ENCODE data around the gene GATAD2B.

Gene GATAD2B

DNA sequence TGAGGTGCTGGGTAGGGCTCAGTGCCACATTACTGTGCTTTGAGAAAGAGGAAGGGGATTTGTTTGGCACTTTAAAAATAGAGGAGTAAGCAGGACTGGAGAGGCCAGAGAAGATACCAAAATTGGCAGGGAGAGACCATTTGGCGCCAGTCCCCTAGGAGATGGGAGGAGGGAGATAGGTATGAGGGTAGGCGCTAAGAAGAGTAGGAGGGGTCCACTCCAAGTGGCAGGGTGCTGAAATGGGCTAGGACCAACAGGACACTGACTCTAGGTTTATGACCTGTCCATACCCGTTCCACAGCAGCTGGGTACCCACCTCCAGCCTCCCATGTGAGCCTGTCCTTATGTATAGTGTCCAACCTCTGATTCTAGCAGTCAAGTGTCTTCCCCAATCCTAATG is 36.7 kb upstream of the GATAD2B start:
- DNase-seq (ENCODE audit: low spot score in 2 of 2), result no peak
- Histone ChIP-seq H3K36me3 (replicated peaks) (peaks cover 30% of the 10 kb centered on the region), H3K4me3 (no peak overlapping the region), H3K27me3 (ENCODE audit: low read depth) (no peaks in the 10 kb centered on the region), H3K9me3 (no peaks in the 10 kb centered on the region), H3K4me1 (peaks cover 24% of the 10 kb centered on the region)
- in situ Hi-C loops (cut with MboI; ENCODE audit: low sequenced_read_pairs), result no loop called here

DNA sequence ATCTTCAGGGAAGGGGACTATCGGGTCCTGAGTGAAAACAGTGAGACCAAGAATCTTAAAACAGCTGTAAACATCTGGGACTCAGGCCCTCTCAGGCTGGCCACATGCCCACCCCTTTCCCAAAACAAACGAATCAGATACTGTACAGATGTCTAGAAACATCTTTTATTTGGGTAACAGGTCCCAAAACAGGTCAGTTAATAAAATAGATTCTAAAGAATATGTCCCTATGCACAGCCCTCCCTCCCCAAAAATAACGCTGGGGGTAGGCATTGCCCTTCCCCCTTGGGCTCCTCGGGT is 36.1 kb upstream of the GATAD2B start:
- no peak for DNase-seq (ENCODE audit: low spot score in 2 of 2)
- Histone ChIP-seq H3K4me3 (peak overlapping the region; percentile 90), H3K4me1 (peaks cover 21% of the 10 kb centered on the region), H3K36me3 (replicated peaks) (peaks cover 30% of the 10 kb centered on the region), H3K27me3 (ENCODE audit: low read depth) (no peaks in the 10 kb centered on the region), H3K9me3 (no peaks in the 10 kb centered on the region)
- in situ Hi-C loops (cut with MboI; ENCODE audit: low sequenced_read_pairs), result no loop called here

DNA sequence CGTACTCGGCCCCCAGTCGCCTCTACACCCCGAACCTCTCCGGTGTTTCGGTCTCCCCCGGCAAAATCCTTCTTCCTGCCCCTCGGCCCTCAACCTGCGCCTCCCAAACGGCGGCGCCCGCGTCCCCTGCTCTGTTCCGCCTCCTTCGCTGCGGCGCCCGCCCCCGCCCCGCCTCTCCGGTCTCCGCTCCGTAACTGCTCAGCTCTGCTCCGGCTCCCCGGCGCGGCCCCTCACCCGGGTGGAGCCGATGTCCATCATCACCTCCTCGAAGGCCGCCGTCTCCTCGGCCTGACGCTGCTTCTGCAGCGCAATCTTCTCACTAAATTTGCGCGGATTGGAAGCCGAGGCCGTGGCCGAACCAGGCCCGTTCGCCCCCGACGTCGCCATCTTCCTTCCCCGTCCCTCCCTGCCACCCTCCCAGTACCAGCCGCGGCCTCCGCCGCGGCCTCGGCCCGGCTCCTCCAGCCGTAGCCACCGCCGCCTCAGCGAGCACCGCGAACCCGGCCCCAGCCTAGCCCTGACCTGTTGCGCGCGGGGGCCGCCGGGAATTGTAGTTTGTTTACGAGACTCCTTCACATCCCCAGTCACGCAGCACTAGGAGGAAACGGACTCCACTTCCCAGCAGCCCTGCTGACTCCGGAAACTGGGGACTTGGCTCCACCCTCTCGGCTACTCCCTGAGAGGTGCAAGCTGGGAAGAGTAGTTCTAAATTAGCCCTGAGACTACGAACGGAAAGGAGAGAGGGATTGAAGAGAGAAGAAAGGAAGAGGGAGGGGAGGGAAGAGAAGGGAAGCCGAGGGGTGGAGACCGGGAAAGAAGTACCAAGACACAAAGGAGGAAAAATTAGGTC is 35.6 kb upstream of the GATAD2B start, which contains the start of gene CRTC2:
TSS of gene CRTC2 (minus strand) at position 502 of the 850 bp plus-strand sequence. CDS start at position 387, 115 bp downstream.
- in situ Hi-C loops (cut with MboI; ENCODE audit: low sequenced_read_pairs), result no loop called here
- H3K27me3 ChIP-seq (ENCODE audit: low read depth), result no peaks in the 10 kb centered on the region
- no peaks in the 10 kb centered on the region for H3K9me3 ChIP-seq
- peaks cover 30% of the 10 kb centered on the region for H3K36me3 ChIP-seq (replicated peaks)
- DNase-seq (ENCODE audit: low spot score in 2 of 2), result peak; percentile 99
- H3K4me1 ChIP-seq, result peaks cover 21% of the 10 kb centered on the region
- H3K4me3 ChIP-seq, result peak within 1 kb of the TSS; percentile 90

DNA sequence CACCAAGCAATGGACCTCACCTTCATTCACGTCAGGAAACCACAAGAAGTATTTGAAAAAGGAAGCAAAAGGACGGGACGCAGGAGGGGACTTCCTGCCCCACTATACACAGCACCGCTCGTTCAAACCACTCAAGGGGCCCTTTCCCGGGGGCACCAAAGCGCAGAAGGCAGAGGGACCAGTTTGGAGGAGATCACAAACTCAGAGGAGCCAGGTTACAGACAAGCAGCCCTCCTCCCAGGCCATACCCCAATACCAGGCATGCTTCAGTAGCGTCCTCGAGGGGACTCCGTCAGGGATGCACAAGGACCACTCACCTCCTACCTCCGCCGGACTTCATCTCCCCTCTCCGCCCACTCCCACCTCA is 35.0 kb upstream of the GATAD2B start:
- H3K9me3 ChIP-seq, result no peaks in the 10 kb centered on the region
- H3K27me3 ChIP-seq (ENCODE audit: low read depth), result no peaks in the 10 kb centered on the region
- no peak for DNase-seq (ENCODE audit: low spot score in 2 of 2)
- peaks cover 21% of the 10 kb centered on the region for H3K4me1 ChIP-seq
- in situ Hi-C loops (cut with MboI; ENCODE audit: low sequenced_read_pairs), result no loop called here
- H3K36me3 ChIP-seq (replicated peaks), result peaks cover 31% of the 10 kb centered on the region
- peak overlapping the region; percentile 90 for H3K4me3 ChIP-seq

DNA sequence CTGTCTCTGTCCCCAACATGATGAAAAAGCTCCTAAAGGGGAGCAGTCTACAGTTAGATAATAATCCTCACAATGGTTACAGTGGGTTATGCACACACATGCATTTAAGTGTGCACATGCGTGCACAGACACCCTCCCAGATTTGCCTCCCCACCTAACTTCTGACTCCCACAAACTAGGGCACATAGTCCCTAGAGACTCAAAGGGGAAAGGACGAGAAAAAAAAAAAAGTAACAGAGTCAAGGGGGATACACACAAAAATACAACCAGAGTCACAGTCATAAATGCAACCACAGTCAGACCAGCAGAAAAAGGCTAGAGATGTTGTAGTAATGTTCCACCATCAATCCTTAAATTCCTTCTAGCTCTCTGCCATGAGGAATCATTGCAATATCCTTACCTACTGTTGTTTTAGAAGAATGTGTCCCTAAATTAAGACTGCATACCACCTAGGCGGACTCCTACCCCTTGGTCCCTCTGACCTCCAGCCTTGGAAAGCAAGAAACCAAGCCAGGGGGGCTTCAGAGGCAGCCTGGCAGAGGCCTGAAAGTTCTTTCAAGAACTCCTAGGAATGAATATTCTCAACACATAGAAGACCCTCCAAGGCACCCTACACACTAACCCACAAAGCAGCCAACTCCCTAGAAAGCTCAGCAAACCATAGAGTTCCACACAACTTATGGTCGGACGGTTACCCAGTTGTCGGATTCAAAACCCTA is 34.4 kb upstream of the GATAD2B start:
- in situ Hi-C loops (cut with MboI; ENCODE audit: low sequenced_read_pairs), result no loop called here
- DNase-seq (ENCODE audit: low spot score in 2 of 2), result no peak
- Histone ChIP-seq H3K9me3 (no peaks in the 10 kb centered on the region), H3K4me1 (peaks cover 21% of the 10 kb centered on the region), H3K4me3 (peak overlapping the region; percentile 90), H3K36me3 (replicated peaks) (peaks cover 37% of the 10 kb centered on the region), H3K27me3 (ENCODE audit: low read depth) (no peaks in the 10 kb centered on the region)

DNA sequence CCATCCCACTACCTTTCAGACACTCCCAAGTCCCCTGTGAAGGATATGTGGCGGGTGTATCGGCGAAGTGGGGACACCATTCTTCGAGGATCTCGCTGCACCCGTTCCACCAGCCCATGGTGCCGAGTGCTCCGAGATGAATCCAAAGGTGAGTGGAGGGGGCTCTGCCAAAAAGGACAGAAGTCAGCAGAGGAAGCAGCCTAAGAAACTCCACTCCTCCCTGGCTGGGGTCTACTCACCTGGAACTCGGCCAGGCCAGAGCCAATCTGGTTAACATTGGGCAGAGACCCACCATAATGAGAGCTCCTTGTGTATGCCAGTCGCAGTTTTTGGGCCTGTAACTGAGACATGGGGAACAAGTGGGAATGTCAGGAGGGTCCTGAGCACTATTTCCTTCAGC is 32.1 kb upstream of the GATAD2B start:
- H3K9me3 ChIP-seq, result no peaks in the 10 kb centered on the region
- DNase-seq (ENCODE audit: low spot score in 2 of 2), result no peak
- H3K27me3 ChIP-seq (ENCODE audit: low read depth), result no peaks in the 10 kb centered on the region
- H3K4me3 ChIP-seq, result no peak overlapping the region
- peaks cover 29% of the 10 kb centered on the region for H3K36me3 ChIP-seq (replicated peaks)
- in situ Hi-C loops (cut with MboI; ENCODE audit: low sequenced_read_pairs), result no loop called here
- H3K4me1 ChIP-seq, result peaks cover 11% of the 10 kb centered on the region

DNA sequence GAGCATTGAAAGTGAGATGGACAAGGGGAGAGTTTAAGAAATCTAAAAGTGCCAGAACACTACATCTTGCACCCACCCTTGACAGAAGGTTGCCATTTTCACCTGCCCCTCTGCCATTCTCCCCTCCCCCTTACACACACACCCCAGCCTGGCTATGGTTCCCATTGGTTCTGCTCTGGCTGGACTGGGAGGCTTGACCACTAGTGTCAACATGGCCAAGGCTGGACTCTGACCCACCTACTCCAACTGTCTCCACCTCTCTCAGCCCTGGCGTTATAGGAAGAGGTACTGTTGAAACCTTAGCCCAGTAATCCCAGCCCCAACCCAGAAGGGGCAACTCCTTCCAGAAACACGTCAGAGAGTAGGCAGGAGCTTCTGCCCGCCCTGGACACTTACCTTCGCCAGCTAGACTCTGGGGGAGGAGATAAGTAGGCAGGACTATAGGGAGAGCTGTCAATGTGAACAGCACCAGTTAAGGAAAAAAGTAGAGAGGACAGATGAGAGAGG is 31.1 kb upstream of the GATAD2B start:
- Histone ChIP-seq H3K27me3 (ENCODE audit: low read depth) (no peaks in the 10 kb centered on the region), H3K36me3 (replicated peaks) (peaks cover 20% of the 10 kb centered on the region), H3K4me1 (peaks cover 8% of the 10 kb centered on the region), H3K9me3 (no peaks in the 10 kb centered on the region), H3K4me3 (no peak overlapping the region)
- in situ Hi-C loops (cut with MboI; ENCODE audit: low sequenced_read_pairs), result no loop called here
- no peak for DNase-seq (ENCODE audit: low spot score in 2 of 2)

DNA sequence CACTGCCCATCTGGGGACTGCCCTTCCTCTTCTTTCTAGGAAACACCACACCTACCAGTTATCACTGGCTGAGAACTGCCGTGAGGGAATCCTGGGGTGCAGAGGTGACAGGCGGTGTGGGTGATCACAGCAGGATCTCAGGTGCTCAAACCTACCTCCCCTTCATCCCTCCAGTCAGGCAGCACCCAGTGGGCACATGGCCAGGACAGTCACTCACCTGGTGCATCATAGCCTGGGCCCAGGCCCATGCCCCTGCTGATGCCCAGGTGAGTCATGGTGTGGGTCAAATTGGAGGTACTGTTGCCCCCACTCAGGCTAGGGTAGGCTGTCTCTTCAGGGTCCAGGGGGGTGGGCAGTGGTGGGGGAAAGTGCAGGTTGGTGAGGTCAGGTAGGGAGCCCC is 29.0 kb upstream of the GATAD2B start:
- no peak for DNase-seq (ENCODE audit: low spot score in 2 of 2)
- Histone ChIP-seq H3K4me3 (no peak overlapping the region), H3K9me3 (no peaks in the 10 kb centered on the region), H3K4me1 (peaks cover 5% of the 10 kb centered on the region), H3K27me3 (ENCODE audit: low read depth) (no peaks in the 10 kb centered on the region), H3K36me3 (replicated peaks) (peaks cover 30% of the 10 kb centered on the region)
- in situ Hi-C loops (cut with MboI; ENCODE audit: low sequenced_read_pairs), result no loop called here

DNA sequence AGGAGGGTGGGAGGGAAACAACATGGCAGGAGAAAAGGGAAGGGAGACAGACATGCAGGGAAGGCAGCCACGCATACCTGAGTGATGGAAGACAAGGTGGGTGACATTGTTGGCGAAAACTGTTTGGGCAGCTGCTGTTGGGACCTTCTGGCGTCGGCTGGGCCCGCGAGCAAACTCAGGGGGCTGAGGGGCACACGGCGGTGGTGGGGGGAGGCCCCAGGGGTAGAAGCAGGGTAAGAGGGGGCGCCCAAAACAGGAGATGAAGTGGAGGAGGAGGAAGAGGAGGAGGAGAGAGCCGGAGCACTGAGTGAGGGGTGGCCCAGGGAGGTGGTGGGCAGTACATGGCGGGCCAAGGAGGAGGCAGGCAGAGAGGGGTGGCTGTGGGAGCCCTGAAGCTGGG is 28.4 kb upstream of the GATAD2B start:
- Histone ChIP-seq H3K9me3 (no peaks in the 10 kb centered on the region), H3K4me1 (peaks cover 4% of the 10 kb centered on the region), H3K27me3 (ENCODE audit: low read depth) (no peaks in the 10 kb centered on the region), H3K4me3 (no peak overlapping the region), H3K36me3 (replicated peaks) (peaks cover 32% of the 10 kb centered on the region)
- no peak for DNase-seq (ENCODE audit: low spot score in 2 of 2)
- in situ Hi-C loops (cut with MboI; ENCODE audit: low sequenced_read_pairs), result no loop called here

DNA sequence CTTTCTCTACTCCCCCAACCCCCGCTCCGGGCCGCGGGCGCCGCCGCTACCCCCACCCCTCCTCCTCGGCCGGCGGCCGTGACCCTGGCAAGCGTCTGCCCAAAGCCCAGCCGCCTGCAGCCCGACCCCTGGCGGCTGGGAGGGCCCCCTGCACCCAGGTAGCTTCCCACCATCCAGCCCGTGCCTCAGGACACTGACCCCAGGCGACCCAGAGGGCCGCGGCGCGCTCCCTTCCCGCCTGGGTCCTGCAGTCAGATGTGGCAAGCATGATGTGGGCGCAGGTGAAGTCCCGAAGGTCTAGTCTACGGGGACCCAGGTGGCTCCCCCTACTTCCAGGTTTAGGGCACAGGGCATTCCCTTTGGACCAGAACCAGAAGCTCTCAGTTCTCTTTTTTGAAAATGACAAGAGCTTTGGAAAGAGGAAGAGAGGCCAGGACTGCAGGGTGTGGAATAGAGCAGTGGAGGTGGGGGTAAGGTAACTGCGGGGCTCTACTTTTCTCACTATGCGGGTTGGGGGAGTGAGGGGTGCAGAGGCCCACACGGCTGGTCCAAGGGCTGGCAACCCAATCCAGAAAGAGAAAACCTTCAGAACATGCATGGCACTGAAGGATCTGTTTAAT is 24.0 kb upstream of the GATAD2B start, which contains the start of gene DENND4B:
TSS of gene DENND4B (minus strand) at position 97 of the 620 bp plus-strand sequence. CDS start 2,344 bp downstream, outside the sequence.
- peak; percentile 81 to 87 for DNase-seq (ENCODE audit: low spot score in 2 of 2)
- H3K27me3 ChIP-seq (ENCODE audit: low read depth), result no peaks in the 10 kb centered on the region
- in situ Hi-C loops (cut with MboI; ENCODE audit: low sequenced_read_pairs), result loop anchor here (10.0 kb wide), 1 partner anchor 122 kb away; no protein-coding TSS in a partner anchor
- H3K36me3 ChIP-seq (replicated peaks), result peaks cover 40% of the 10 kb centered on the region
- peaks cover 11% of the 10 kb centered on the region for H3K4me1 ChIP-seq
- no peaks in the 10 kb centered on the region for H3K9me3 ChIP-seq
- H3K4me3 ChIP-seq, result peak within 1 kb of the TSS; percentile 65

DNA sequence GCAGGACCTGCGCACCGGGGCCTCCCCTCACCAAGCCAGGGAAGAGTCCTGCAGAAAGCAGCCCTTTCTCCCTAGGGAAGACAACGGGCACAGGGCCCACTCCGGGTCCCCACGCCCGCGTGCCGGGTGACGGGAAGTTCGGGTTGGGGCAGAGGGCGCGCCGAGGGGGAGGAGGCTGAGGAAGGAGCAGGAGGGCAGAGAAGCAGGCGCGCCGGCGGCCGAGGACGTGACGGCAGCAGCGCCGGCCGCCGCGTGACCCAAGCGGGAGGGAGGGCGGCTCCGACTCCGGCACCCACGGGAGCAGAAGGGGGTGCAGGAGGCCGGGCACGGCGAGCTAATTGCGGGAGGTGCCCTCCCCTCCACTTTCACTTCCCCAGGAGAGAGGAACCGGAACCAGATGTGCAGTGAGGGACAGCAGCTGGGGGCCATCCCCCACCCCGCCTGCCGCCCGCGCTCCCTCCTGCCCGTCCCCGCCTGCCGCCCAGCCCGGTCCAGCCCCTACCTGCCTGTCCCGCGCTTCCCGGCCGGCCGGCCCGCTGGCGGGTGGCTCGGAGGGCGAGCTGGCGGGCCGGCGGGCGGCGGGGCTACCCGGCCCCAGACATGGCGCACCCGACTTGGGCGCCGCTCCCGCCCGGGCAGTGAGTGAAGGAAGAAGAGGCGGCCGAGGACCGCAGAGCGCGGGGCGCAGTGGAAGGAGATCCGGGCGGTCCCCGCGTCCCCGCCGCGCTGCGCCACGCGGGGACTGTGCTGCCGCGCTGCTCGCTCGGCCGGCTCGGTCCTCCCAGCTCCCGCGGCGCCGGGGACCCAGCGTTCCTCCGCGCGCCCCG is 23.2 kb upstream of the GATAD2B start:
- peaks cover 11% of the 10 kb centered on the region for H3K4me1 ChIP-seq
- DNase-seq (ENCODE audit: low spot score in 2 of 2), result peak in 1 of 2 experiments; percentile 66
- H3K36me3 ChIP-seq (replicated peaks), result peaks cover 39% of the 10 kb centered on the region
- no peaks in the 10 kb centered on the region for H3K9me3 ChIP-seq
- in situ Hi-C loops (cut with MboI; ENCODE audit: low sequenced_read_pairs), result loop anchor here (10.0 kb wide), 1 partner anchor 121 kb away; no protein-coding TSS in a partner anchor
- no peaks in the 10 kb centered on the region for H3K27me3 ChIP-seq (ENCODE audit: low read depth)
- peak overlapping the region; percentile 65 for H3K4me3 ChIP-seq

DNA sequence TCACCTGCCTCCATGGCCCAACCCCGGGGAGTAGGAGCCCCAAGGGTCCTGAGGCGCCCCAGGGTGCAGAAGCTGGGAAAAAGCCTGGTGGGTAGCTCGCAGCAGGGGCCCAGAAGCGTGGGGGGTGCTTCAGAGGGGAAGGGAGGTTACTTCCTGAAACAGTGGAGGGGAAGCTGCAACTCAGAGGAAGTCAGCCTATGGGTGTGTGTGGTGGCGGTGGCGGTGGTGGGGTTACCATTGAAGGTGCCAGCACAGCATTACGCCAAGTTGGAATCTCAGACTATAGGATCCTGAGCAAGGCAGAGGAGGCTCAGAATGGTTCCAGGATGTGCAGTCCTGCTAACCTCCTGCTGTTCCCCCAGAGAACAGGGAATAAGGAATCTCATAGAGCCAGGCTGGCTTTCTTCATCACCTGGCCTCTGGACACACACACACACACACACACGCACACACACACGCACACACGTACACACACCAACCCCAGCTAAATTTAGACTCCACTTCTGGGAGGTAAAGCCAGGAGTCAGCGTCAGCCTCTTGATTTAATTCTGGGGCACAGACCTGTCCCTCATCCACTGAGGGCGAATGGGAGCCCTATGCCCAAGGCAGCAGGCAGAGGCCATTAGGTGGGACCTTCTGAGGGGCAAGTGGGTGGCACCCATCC is 22.5 kb upstream of the GATAD2B start:
- in situ Hi-C loops (cut with MboI; ENCODE audit: low sequenced_read_pairs), result loop anchor here (10.0 kb wide), 1 partner anchor 120 kb away; no protein-coding TSS in a partner anchor
- peaks cover 47% of the 10 kb centered on the region for H3K36me3 ChIP-seq (replicated peaks)
- H3K4me3 ChIP-seq, result peak overlapping the region; percentile 65
- peak in 1 of 2 experiments; percentile 29 for DNase-seq (ENCODE audit: low spot score in 2 of 2)
- no peaks in the 10 kb centered on the region for H3K27me3 ChIP-seq (ENCODE audit: low read depth)
- no peaks in the 10 kb centered on the region for H3K9me3 ChIP-seq
- peaks cover 11% of the 10 kb centered on the region for H3K4me1 ChIP-seq

DNA sequence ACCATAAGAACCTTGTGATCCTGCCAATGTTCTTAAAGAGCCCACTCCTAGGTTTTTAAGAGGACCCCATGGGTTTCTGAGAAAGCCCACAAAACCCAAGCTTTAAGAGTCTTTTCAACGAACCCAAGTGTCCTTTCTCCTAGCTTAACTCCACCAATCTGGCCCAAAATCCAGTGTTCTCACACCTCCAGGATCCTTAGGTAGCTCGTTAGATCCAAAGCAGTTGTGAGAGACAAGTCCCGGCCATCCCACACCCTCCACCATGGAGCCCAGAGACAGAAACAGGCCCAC is 22.0 kb upstream of the GATAD2B start:
- Histone ChIP-seq H3K36me3 (replicated peaks) (peaks cover 49% of the 10 kb centered on the region), H3K9me3 (no peaks in the 10 kb centered on the region), H3K4me3 (peak overlapping the region; percentile 65), H3K4me1 (peaks cover 11% of the 10 kb centered on the region), H3K27me3 (ENCODE audit: low read depth) (no peaks in the 10 kb centered on the region)
- in situ Hi-C loops (cut with MboI; ENCODE audit: low sequenced_read_pairs), result loop anchor here (10.0 kb wide), 1 partner anchor 120 kb away; no protein-coding TSS in a partner anchor
- no peak for DNase-seq (ENCODE audit: low spot score in 2 of 2)

Measured in HAP-1 (cell line).